Activated naive CD4-positive, alpha-beta T cell treated with anti-CD3 and anti-CD28 coated beads, Interleukin-2, amount 10 ng/mL, durations not matched to agents 7 days and 5 days (primary cell): Measurements from ENCODE around the gene ERG.

Source experiments
- CTCF ChIA-PET: fragments of 350-600 bp; sonication (Branson Sonifier 250); formaldehyde crosslinking; loops from one replicate; lab custom pipeline; 2021; ENCODE audit warnings: antibody characterized with exemption; lab: Charles Lee
- DNase-seq: peaks from one replicate; pipeline ENCODE4 v3.0.0-alpha.2; 2020
- H3K27ac Mint-ChIP-seq: one replicate; pipeline ENCODE4 v1.8.0; 2021; ENCODE audit warnings: mild to moderate bottlenecking, moderate library complexity, mixed read lengths
- H3K27me3 Mint-ChIP-seq: one replicate; pipeline ENCODE4 v1.8.0; 2021; ENCODE audit warnings: mild to moderate bottlenecking, mixed read lengths
- H3K36me3 Mint-ChIP-seq: one replicate; pipeline ENCODE4 v1.8.0; 2021; ENCODE audit warnings: mixed read lengths
- H3K4me1 Mint-ChIP-seq: one replicate; pipeline ENCODE4 v1.8.0; 2021; ENCODE audit warnings: mixed read lengths
- H3K4me3 Mint-ChIP-seq: one replicate; pipeline ENCODE4 v1.8.0; 2021; ENCODE audit warnings: mild to moderate bottlenecking, moderate library complexity, mixed read lengths
- H3K9me3 Mint-ChIP-seq: one replicate; pipeline ENCODE4 v1.8.0; 2021; ENCODE audit warnings: mixed read lengths

The ERG gene

GRCh38 chr21:38498057-38498833, at the start of gene ERG:
ERG (minus strand) TSS chr21:38498477; CDS start chr21:38498380, 97 bp downstream.
- H3K9me3 Mint-ChIP-seq = no peaks in the 10 kb centered on the region
- H3K36me3 Mint-ChIP-seq = no peaks in the 10 kb centered on the region
- CTCF ChIA-PET = no interaction called here
- H3K4me1 Mint-ChIP-seq = no peaks in the 10 kb centered on the region
- no peak within 1 kb of the TSS for H3K4me3 Mint-ChIP-seq
- DNase-seq = no peak
- no peak within 1 kb of the TSS for H3K27ac Mint-ChIP-seq
- peaks cover 60% of the 10 kb centered on the region for H3K27me3 Mint-ChIP-seq

DNA sequence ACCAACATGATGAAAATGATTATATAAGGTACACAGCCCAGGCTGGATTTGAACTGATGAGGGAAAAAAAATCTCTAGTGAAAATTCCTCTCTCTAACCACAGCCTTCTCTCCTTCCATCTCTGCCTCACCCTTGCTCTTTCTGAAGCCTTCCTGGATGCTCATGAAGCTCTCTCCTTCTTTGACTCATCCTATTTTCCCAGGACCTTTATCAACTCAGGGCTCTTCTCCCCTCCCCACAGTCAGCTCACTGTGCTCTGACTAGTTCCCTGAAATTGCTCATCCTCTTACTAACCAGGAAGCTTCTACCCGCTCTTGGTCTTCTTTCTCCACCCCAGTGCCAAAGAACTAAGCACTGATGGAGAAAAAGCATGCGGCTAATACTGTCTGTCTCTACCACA, 46.4 kb upstream of the ERG start:
- Mint-ChIP-seq H3K36me3 (no peaks in the 10 kb centered on the region), H3K4me1 (no peaks in the 10 kb centered on the region), H3K27ac (no peak overlapping the region), H3K4me3 (no peak overlapping the region), H3K9me3 (no peaks in the 10 kb centered on the region), H3K27me3 (peaks cover 6% of the 10 kb centered on the region)
- DNase-seq = no peak
- CTCF ChIA-PET = no interaction called here

GRCh38 chr21:38542263-38542662, 44.0 kb upstream of the ERG start:
- CTCF ChIA-PET = no interaction called here
- no peaks in the 10 kb centered on the region for H3K36me3 Mint-ChIP-seq

GRCh38 chr21:38538353-38538752, 40.1 kb upstream of the ERG start:
- CTCF ChIA-PET = no interaction called here
- Mint-ChIP-seq H3K9me3 (no peaks in the 10 kb centered on the region), H3K27me3 (peaks cover 4% of the 10 kb centered on the region), H3K27ac (no peak overlapping the region), H3K4me3 (no peak overlapping the region), H3K4me1 (no peaks in the 10 kb centered on the region), H3K36me3 (no peaks in the 10 kb centered on the region)
- DNase-seq = no peak

More at GRCh38 chr21:38542263-38542662, 44.0 kb upstream of the ERG start:
- Mint-ChIP-seq H3K4me1 (no peaks in the 10 kb centered on the region), H3K9me3 (no peaks in the 10 kb centered on the region), H3K4me3 (no peak overlapping the region), H3K27me3 (peaks cover 11% of the 10 kb centered on the region), H3K27ac (no peak overlapping the region)
- DNase-seq = no peak

DNA sequence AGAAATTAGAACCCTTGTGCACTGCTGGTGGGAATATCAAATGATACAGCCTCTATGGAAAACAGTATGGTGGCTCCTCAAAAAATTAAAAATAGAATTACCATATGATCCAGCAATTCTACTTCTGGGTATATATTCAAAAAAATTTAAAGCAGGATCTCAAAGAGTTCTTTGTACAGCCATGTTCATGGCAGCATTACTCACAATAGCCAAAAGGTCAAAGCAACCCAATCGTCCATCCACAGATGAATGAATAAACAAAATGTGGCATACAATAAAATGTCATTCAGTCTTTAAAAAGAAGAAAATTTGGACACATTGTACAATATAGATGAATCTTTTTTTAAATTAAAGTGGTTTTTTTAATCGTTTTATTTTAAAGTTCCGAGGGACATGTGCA, 36.3 kb upstream of the ERG start:
- CTCF ChIA-PET = no interaction called here
- H3K4me1 Mint-ChIP-seq = no peaks in the 10 kb centered on the region
- no peaks in the 10 kb centered on the region for H3K9me3 Mint-ChIP-seq
- no peak overlapping the region for H3K4me3 Mint-ChIP-seq
- H3K27ac Mint-ChIP-seq = no peak overlapping the region
- DNase-seq = no peak
- H3K36me3 Mint-ChIP-seq = no peaks in the 10 kb centered on the region
- H3K27me3 Mint-ChIP-seq = peaks cover 4% of the 10 kb centered on the region

- Mint-ChIP-seq H3K9me3 (no peaks in the 10 kb centered on the region), H3K4me1 (no peaks in the 10 kb centered on the region), H3K27me3 (peaks cover 4% of the 10 kb centered on the region), H3K36me3 (no peaks in the 10 kb centered on the region), H3K4me3 (no peak overlapping the region), H3K27ac (no peak overlapping the region)
- no peak for DNase-seq
- CTCF ChIA-PET = no interaction called here
Observed at GRCh38 chr21:38533887-38534286, 35.6 kb upstream of the ERG start.

DNA sequence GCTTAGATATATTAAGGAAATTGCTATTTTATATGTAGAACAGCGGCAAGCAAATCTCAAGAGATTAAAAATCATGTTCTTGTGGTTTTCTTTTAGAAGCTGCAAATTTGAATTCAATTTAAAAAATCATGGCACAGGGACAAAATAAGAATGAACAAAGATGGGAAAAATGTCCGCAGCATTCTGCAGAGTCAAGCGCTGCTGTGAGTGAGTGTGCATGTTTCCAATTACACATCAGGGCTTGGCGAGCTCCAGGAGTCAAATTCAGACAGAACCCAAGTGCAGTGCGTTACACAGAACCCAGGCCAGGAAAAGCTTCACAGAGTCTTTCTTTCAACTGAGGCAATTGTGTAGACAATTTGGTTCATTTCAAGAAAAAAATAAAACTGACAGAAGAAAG, 33.3 kb upstream of the ERG start:
- Mint-ChIP-seq H3K4me1 (no peaks in the 10 kb centered on the region), H3K9me3 (no peaks in the 10 kb centered on the region), H3K4me3 (no peak overlapping the region), H3K27me3 (peaks cover 3% of the 10 kb centered on the region), H3K27ac (no peak overlapping the region), H3K36me3 (no peaks in the 10 kb centered on the region)
- DNase-seq = no peak
- CTCF ChIA-PET = no interaction called here

DNA sequence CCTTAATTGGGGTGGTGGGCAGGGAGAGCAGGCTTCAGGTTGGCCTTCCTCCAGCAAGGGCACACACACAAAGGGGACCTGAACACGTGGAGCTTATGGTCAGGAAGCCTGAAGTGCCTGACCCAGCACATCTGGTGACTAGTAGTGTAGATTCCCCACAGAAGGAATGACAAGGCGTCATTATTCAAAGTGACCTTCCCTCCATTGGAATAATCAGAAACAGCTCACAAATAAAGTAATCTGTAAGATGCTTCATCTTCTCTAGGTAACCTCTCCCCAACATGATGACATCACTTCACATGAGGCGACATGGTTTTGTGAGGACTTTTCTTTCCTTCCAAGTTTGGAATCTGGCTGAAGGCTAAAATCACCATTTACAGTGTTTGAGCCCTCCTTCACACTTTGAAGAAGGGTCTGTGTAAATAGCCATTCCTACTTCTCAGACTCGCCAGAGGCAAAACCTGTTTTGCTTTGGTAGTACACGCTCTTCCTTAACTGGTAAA, 32.8 kb upstream of the ERG start:
- Mint-ChIP-seq H3K4me1 (no peaks in the 10 kb centered on the region), H3K27me3 (peaks cover 3% of the 10 kb centered on the region), H3K9me3 (no peaks in the 10 kb centered on the region), H3K4me3 (no peak overlapping the region), H3K27ac (no peak overlapping the region), H3K36me3 (no peaks in the 10 kb centered on the region)
- DNase-seq = no peak
- CTCF ChIA-PET = no interaction called here

DNA sequence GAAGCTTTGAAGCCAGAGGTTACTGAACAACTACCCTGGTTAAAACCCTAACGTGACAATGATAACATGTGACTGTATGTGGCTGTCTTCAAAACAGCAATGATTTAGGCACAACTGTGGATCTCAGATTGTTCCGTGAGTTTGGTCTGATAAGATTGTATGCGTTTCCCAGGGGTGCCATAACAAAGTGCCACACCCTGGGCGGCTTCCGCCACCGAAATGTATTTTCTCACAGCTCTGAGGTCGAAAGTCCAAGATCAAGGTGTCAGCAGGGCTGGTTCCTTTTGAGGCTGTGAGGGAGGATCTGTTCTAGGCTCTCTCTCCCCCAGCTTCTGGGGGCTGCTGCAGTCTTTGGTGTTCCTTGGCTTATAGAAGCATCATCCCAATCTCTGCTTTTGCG, 29.5 kb upstream of the ERG start:
- CTCF ChIA-PET = no interaction called here
- no peak for DNase-seq
- H3K4me1 Mint-ChIP-seq = peaks cover 4% of the 10 kb centered on the region
- H3K27ac Mint-ChIP-seq = no peak overlapping the region
- H3K36me3 Mint-ChIP-seq = no peaks in the 10 kb centered on the region
- no peak overlapping the region for H3K4me3 Mint-ChIP-seq
- H3K9me3 Mint-ChIP-seq = no peaks in the 10 kb centered on the region
- peaks cover 14% of the 10 kb centered on the region for H3K27me3 Mint-ChIP-seq

- Mint-ChIP-seq H3K36me3 (no peaks in the 10 kb centered on the region), H3K4me3 (no peak overlapping the region), H3K27ac (no peak overlapping the region), H3K4me1 (peaks cover 6% of the 10 kb centered on the region), H3K27me3 (peaks cover 14% of the 10 kb centered on the region), H3K9me3 (no peaks in the 10 kb centered on the region)
- CTCF ChIA-PET = interaction anchor here (0.5 kb wide), 1 partner anchor 357 kb away, joined by 3 read pairs; no protein-coding TSS in a partner anchor
- no peak for DNase-seq
Observed at GRCh38 chr21:38525454-38525853, 27.2 kb upstream of the ERG start.

DNA sequence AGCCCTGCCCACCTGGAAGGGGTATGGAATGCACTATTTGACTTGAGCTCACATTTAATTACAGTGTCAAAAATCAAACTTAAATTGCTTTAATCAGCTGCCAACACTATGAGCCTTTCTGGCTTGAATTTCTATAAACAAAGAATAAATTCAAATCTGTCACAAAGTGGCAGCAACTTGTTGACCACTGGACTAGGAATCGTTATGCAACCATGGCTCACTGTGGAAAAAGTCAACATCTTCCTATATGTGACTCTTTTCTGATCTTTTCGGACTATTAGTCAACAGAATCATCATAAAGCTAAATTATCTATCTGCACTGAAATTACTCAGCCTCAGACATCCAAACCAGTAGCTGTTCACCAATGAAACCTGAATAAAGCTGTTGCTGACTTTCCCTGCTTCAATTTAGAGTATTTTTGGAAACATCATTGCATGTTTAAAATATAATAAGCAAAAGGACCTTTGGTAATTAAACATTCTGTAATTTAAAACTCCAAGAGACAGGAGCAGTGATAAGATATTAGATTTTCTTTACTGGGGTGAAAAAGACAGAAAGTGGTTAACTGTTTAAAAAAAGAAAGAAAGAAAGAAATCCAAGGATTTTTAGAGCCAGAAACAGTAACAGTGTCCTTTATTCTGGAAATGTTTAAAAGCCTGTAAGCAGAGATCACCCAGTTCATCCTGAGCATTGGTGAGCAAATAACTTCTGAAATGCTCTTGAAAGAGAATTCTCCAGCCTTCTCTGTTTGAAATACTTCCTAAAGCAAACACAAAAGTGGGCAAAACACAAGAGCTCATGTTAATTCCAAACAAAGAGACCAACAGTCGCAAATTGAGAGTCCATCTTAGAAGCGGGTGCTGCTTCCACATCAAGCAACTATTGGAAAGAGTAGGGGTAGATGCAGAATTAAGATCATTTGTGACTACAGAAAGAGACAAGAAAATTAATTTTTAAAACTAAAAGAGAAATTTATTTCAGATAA, 26.2 kb upstream of the ERG start:
- Mint-ChIP-seq H3K36me3 (no peaks in the 10 kb centered on the region), H3K9me3 (no peaks in the 10 kb centered on the region), H3K4me3 (no peak overlapping the region), H3K27ac (no peak overlapping the region), H3K27me3 (peaks cover 20% of the 10 kb centered on the region), H3K4me1 (peaks cover 6% of the 10 kb centered on the region)
- no peak for DNase-seq
- CTCF ChIA-PET = no interaction called here

DNA sequence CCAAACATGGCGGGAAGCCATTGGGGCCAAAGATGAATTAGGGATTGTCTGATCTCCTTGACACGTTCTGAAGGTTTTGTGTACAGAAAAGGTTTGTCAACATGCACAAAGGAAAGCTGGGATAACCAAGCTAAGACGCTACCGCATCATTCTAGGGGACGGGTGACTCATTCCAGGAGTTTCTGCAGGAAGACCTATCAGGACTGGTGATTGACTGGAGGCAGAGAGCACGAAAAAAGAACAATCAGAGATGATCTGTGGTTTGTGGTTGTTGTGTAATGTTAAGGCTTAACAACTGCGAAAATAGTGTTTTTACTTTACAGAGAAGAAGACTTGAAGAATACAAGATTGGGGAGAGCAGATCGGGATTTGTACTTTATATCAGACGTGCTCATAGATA, 22.2 kb upstream of the ERG start:
- no peak overlapping the region for H3K4me3 Mint-ChIP-seq
- peaks cover 6% of the 10 kb centered on the region for H3K4me1 Mint-ChIP-seq
- CTCF ChIA-PET = interaction anchor here (1.0 kb wide), 1 partner anchor 15 kb away, joined by 3 read pairs; no protein-coding TSS in a partner anchor
- H3K9me3 Mint-ChIP-seq = no peaks in the 10 kb centered on the region
- no peak for DNase-seq
- peaks cover 15% of the 10 kb centered on the region for H3K27me3 Mint-ChIP-seq
- H3K27ac Mint-ChIP-seq = no peak overlapping the region
- H3K36me3 Mint-ChIP-seq = no peaks in the 10 kb centered on the region

- no peak for DNase-seq
- peaks cover 9% of the 10 kb centered on the region for H3K4me1 Mint-ChIP-seq
- no peak overlapping the region for H3K27ac Mint-ChIP-seq
- no peak overlapping the region for H3K4me3 Mint-ChIP-seq
- no peaks in the 10 kb centered on the region for H3K36me3 Mint-ChIP-seq
- peaks cover 18% of the 10 kb centered on the region for H3K27me3 Mint-ChIP-seq
- CTCF ChIA-PET = no interaction called here
- no peaks in the 10 kb centered on the region for H3K9me3 Mint-ChIP-seq
Observed at GRCh38 chr21:38511662-38512243, 13.5 kb upstream of the ERG start.

DNA sequence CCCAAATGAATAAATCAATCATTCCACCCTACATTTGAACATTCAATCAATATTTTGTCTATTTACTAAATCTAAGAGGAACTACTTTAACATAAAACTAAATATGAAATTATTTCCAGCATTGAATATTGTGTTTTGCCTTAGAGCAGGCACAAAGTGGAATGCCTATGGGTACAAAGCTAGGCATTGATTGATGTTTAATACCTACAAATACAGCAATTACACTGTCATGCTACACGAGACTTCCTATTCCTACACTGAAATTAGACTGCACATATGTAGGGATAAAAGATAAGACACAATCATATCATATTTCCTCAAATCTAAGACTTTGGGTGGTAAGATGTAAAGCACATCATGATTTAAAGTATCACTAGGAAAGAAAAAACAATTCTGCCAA, 12.9 kb upstream of the ERG start:
- H3K4me3 Mint-ChIP-seq = no peak overlapping the region
- H3K27ac Mint-ChIP-seq = no peak overlapping the region
- H3K27me3 Mint-ChIP-seq = peaks cover 21% of the 10 kb centered on the region
- H3K4me1 Mint-ChIP-seq = peaks cover 15% of the 10 kb centered on the region
- CTCF ChIA-PET = no interaction called here
- H3K36me3 Mint-ChIP-seq = no peaks in the 10 kb centered on the region
- H3K9me3 Mint-ChIP-seq = no peaks in the 10 kb centered on the region
- DNase-seq = no peak
